Upper lobe of right lung (tissue), 1 donor: ENCODE results near the gene CRYZL1. TPM values are rescaled to one million over a fixed set of nuclear protein-coding genes. Genes with fewer than 3 reads are reported as not detected.

ENCODE experiments used
- ATAC-seq: fragments of 200-7000 bp; cut with Tn5 transposase; one replicate; pipeline ENCODE4 v1.9.1; 2020; ENCODE audit warnings: mild to moderate bottlenecking, moderate library complexity
- DNase-seq: peaks from one replicate; pipeline ENCODE4 v3.0.0-alpha.2; 2020
- H3K27ac ChIP-seq: fragments of 200-600 bp; one replicate; pipeline ENCODE4 v1.8.0; 2022
- H3K27me3 ChIP-seq: fragments of 200-600 bp; one replicate; pipeline ENCODE4 v1.8.0; 2022; ENCODE audit warnings: mild to moderate bottlenecking
- H3K36me3 ChIP-seq: fragments of 200-600 bp; one replicate; pipeline ENCODE4 v1.8.0; 2022
- H3K4me1 ChIP-seq: fragments of 200-600 bp; one replicate; pipeline ENCODE4 v1.8.0; 2022
- H3K4me3 ChIP-seq: fragments of 200-600 bp; one replicate; pipeline ENCODE4 v1.8.0; 2022; ENCODE audit warnings: mild to moderate bottlenecking
- H3K9me3 ChIP-seq: fragments of 200-600 bp; one replicate; pipeline ENCODE4 v1.8.0; 2022
- intact Hi-C: fragments of 100-400 bp; cut with DNase I; formaldehyde crosslinking; loops from one replicate; pipeline ENCODE4 v1.11.0; 2022
- total RNA-seq: library from RNA; stranded (reverse); fragmentation: NEBNext Ultra II Directional; extraction: Animal tissue kit (Norgen Biotek cat#: 25700); gene quantifications from one replicate; pipeline ENCODE4 v1.2.1, GENCODE V29; 2021
- TF ChIP-seq, protein P1 (sequence below): fragments of 200-600 bp; IDR thresholded peaks from one replicate; pipeline ENCODE4 v1.8.0; 2022; ENCODE audit warnings: antibody characterized with exemption
- donor health status: DM: no; HTN: yes; CAD: no; lungs with severe emphysema.

Gene CRYZL1
- total RNA-seq, 1 donor from 2014 or later = 38.0 TPM

DNA sequence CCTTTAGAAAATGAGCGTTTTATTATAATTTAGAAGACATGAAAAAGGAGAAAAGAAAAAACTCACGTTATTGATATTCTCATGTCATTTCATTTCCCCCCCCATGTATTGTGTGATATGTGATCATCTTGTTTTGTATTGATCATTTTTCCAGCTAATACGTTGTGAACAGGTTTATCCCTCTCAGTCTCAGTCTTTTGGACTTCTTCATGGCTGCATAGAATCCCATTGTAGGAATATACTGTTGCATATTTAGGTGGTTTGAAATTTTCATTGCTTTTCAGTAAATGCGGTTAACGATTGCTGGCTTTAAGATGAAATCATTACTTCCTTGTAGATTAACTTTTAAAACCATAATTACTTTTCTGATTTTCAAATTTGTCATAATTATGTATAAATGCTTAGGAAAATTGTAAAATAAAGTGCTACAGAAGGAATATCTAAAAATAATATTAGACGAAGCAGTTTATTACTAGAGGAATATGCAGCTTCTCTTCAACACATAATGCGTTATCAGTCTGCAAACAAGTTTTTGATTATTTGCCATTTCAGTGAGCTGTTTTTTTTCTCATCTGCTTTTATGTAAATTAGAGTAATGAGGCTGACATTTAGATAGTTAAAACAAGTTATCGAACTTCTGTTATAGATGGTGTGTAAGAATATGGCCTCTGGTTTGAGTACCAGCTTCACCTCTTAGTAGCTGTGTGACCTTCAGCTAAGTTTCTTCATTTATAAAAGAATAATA lies 96.9 kb downstream of the CRYZL1 start:
- intact Hi-C loops = no loop called here
- H3K27me3 ChIP-seq = no peaks in the 10 kb centered on the region
- TF ChIP-seq, protein P1, sequence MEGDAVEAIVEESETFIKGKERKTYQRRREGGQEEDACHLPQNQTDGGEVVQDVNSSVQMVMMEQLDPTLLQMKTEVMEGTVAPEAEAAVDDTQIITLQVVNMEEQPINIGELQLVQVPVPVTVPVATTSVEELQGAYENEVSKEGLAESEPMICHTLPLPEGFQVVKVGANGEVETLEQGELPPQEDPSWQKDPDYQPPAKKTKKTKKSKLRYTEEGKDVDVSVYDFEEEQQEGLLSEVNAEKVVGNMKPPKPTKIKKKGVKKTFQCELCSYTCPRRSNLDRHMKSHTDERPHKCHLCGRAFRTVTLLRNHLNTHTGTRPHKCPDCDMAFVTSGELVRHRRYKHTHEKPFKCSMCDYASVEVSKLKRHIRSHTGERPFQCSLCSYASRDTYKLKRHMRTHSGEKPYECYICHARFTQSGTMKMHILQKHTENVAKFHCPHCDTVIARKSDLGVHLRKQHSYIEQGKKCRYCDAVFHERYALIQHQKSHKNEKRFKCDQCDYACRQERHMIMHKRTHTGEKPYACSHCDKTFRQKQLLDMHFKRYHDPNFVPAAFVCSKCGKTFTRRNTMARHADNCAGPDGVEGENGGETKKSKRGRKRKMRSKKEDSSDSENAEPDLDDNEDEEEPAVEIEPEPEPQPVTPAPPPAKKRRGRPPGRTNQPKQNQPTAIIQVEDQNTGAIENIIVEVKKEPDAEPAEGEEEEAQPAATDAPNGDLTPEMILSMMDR = no peak
- peaks cover 35% of the 10 kb centered on the region for H3K36me3 ChIP-seq
- peak overlapping the region; percentile 100 for H3K27ac ChIP-seq
- H3K4me1 ChIP-seq = peaks cover 33% of the 10 kb centered on the region
- H3K9me3 ChIP-seq = no peaks in the 10 kb centered on the region
- ATAC-seq (no peak), DNase-seq (no peak)
- H3K4me3 ChIP-seq = peak overlapping the region; percentile 87

DNA sequence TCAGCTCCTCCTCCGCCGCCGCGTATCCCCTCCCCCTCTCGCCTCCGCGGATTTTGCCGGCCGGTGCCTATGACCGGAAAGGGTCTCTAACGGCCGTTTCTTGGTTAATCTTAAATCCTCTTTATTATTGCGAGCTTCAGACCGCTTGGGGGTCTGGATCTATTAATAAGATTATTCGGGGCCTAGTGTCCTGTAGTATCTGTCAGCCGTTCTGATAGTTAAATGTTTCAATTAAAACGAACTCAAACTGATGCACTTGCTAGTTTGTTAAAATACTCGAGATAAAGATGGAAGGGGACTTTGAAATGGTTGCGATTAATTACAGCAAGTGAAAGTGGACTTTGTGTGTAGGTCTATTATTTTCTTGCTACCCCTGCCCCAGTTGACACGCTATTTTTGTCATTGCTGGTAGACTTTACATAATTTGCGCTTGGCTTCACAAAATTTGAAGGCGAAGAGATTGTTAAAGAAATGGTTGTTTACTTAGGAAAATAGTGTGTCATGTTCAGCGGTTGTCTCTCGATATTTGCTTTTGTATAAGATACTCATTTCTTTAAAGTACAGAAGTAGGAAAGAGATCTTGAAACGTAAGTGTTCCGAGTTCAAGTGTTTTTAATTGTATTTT lies 97.9 kb downstream of the CRYZL1 start:
- H3K27me3 ChIP-seq = no peaks in the 10 kb centered on the region
- intact Hi-C loops = no loop called here
- DNase-seq (peak; percentile 91), ATAC-seq (peak; percentile 51)
- H3K27ac ChIP-seq = peak overlapping the region; percentile 100
- peaks cover 29% of the 10 kb centered on the region for H3K36me3 ChIP-seq
- no peaks in the 10 kb centered on the region for H3K9me3 ChIP-seq
- TF ChIP-seq, protein P1 = no peak
- peaks cover 33% of the 10 kb centered on the region for H3K4me1 ChIP-seq
- H3K4me3 ChIP-seq = peak overlapping the region; percentile 87

GRCh38 chr21:33542640-33543504 lies 98.7 kb downstream of the CRYZL1 start, which contains the start of gene SON:
Gene SON (plus strand): TSS chr21:33543038. CDS start chr21:33543093, 55 bp downstream.
- DNase-seq (peak; percentile 99), ATAC-seq (peak; percentile 98)
- peaks cover 29% of the 10 kb centered on the region for H3K36me3 ChIP-seq
- H3K4me3 ChIP-seq = peak within 1 kb of the TSS; percentile 87
- no peaks in the 10 kb centered on the region for H3K27me3 ChIP-seq
- peaks cover 33% of the 10 kb centered on the region for H3K4me1 ChIP-seq
- H3K27ac ChIP-seq = peak within 1 kb of the TSS; percentile 100
- TF ChIP-seq, protein P1 = no peak
- intact Hi-C loops = no loop called here
- no peaks in the 10 kb centered on the region for H3K9me3 ChIP-seq

DNA sequence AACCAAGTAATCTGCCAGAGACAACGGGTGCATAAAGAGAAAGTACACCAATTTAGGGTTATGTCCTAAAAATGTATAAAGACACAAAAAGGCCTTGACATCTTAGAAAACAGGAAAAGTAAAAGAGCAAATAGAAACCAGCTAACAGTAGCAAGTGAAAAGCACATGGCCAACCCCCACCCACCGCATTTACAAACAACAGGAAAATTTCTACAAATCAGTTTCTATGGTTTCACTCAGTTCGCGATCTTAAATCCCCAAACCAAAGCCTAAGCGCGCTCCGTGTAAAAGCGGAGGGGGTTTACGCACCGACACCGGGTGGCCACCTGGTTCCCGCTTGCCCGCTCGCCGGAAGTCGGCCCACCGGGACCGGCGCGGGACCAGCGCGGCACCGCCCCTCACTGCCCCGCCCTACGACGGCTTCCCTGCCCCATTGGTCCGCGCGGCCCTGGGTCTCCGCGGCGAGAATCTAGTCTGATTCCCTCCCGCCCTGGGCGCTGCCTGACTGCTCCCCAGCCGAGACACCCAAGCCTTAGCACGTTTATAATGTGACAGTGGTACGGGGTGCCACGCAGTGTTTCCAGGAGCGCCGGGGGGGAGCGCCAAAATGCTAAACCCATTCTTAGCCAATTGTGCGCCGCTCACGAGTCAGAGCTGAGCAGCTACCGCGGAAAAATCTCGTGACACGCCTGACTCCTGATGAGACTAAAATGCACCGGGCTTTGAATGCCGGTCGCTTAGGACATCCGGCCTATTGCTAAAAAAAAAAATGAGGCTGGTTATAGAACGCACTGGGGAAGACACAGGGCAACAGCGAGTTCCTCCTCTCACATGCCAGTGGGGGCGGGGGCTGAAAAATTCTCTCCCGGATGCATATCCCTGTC lies 99.5 kb downstream of the CRYZL1 start, which contains the start of gene GART:
Gene GART, minus strand, starts transcription at position 362 of the 884 bp plus-strand sequence. CDS start 2,802 bp downstream, outside the sequence.
- peaks cover 29% of the 10 kb centered on the region for H3K36me3 ChIP-seq
- no peaks in the 10 kb centered on the region for H3K9me3 ChIP-seq
- intact Hi-C loops = no loop called here
- no peaks in the 10 kb centered on the region for H3K27me3 ChIP-seq
- DNase-seq (peak; percentile 94), ATAC-seq (peak; percentile 87)
- peaks cover 33% of the 10 kb centered on the region for H3K4me1 ChIP-seq
- TF ChIP-seq, protein P1 = no peak
- peak within 1 kb of the TSS; percentile 87 for H3K4me3 ChIP-seq
- H3K27ac ChIP-seq = peak within 1 kb of the TSS; percentile 100
